Islet of Langerhans (tissue), 1 donor: Measurements from ENCODE around the gene LIPH.

ENCODE experiments used
- FAIRE-seq: peaks from one replicate; lab custom pipeline; 2011; peaks lifted over from hg19 to GRCh38; lab: Jason Lieb, UNC

The LIPH gene

DNA sequence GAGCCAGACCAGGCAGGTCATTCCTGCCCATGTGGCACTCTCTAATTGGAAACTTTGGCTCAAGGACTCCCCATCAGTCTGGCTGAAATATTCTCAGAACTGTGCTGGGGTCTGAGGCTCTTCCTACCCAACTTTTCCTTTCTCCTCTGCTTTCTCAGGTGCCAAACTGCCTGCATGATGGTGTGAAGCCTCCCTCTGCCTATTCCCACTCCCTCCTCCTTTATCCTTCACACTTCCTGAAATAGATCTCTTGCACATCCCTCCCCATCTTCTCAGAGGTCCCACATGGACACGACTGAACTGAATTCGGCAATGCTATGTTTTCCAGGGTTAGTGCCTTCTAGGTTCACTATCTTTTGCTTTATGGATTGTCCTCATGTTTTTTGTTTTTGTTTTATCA is 12.5 kb downstream of the LIPH start:
- no peak for FAIRE-seq

DNA sequence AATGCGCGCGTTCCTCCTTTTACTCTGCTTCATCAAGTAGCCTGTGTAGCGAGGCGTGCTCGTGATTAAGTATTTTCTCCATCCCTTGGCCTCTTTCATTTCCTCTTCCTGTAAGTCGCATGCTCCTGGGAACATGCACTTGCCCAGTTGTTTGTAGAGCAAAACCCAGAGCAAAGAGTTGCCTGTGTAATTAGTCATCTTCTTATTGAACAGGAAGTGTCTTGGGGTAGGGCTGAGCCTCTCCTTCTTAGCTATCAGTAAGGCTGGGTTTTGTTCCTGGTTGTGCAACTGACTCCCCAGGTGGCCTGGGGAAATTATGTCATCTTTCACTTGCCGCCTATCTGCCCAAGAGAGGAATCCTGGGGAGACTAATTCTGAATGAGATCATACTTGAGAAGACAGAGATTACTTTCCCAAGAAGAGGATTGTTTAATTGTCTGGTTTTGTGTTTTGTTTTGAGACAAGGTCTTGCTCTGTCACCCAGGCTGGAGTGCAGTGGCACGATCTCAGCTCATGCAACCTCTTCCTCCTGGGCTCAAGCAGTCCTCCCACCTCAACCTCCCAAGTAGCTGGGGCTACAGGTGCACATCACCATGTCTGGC is 14.9 kb downstream of the LIPH start:
- FAIRE-seq = peak; percentile 89

DNA sequence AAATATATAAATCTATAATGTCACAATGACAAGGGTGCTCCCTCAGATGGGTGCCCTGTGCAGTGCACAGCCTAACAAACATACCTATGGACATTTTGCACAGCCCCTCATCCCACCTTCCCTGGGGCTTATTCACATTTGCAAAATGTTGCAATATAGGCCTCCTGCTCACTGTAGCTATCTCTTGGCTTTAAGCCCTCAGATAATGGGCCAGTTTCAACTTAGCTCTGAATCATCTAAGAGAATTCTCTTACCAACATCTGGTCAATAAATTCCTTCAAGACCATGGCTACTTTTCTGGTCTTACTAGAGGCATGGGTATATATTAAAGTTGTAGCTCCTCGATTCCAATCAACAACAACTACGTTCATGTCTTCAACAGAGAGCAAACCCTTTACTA is 17.9 kb downstream of the LIPH start:
- no peak for FAIRE-seq

DNA sequence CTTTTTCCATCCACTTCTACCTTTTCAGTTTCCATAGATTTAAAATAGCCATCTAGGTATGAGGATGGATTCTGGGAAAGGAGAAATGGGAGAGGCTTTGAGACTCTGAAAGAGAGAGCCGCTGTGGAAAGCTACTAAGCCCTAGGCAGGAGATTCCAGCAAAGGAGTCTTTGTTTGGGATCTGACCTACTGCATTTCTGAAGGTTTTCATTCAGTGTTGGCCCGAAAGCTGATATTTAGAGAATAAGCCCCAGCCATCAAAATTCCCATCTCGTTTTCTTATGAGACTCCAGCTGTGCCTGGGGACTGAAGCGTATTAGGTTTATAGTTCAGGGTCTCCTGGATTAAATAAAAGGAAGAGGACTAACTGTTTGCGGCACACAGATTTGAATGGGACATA is 19.5 kb downstream of the LIPH start:
- no peak for FAIRE-seq

DNA sequence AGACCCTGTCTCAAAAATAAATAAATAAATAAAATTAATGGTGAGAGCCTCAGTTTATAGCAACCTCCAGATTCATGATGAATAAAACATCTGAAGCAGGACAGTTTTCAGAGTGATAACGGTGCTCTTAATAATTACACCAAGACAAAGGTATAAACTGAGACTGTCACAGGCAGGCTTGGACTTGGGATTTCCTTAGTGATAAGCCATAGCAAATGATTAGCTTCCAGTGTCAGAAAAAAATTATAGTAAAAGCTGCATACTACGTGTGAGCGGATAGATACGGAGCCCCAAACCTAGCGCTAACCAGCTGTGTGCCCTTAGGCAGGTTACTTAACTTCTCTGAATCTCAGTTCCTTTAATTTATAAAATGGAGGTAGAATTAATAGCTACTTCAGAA is 21.5 kb downstream of the LIPH start:
- FAIRE-seq = no peak

DNA sequence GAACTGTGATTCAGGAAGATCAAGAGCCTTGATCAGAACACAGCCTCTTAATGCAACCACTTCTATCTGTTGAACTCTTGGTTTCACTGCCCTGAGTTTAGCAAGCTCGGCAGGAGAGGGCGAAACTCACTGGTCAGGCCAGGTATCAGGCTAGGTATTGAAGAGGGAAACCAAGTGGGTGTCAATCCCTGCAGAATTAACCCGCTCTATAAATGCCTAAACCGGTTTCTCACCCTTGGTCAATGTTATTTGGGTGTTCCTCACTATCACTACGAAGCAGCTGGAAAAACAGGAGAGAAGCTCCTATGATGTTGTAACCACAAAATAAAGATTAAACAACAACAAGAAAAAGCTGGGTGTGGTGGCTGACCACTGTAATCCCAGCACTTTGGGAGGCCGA is 23.9 kb downstream of the LIPH start:
- no peak for FAIRE-seq

DNA sequence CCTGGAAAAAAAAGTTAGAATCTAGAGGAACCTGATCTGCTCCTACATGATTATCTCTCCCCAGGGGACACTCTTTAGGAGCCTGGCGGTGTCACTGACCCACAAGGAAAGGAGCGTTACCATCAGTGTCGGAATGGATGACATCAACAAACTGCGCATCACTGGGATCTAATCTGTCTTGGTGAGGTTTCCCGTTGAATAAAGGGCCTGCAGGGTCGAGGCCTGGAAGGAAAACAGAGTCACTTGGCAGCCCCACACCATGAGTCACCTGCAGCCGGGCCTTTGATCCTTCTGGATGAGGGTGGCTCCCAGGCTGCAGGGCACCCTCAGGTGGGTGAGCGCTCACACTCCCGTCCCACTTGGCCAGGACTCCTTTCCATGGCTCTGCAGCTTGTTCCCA is 25.0 kb downstream of the LIPH start:
- FAIRE-seq = no peak

DNA sequence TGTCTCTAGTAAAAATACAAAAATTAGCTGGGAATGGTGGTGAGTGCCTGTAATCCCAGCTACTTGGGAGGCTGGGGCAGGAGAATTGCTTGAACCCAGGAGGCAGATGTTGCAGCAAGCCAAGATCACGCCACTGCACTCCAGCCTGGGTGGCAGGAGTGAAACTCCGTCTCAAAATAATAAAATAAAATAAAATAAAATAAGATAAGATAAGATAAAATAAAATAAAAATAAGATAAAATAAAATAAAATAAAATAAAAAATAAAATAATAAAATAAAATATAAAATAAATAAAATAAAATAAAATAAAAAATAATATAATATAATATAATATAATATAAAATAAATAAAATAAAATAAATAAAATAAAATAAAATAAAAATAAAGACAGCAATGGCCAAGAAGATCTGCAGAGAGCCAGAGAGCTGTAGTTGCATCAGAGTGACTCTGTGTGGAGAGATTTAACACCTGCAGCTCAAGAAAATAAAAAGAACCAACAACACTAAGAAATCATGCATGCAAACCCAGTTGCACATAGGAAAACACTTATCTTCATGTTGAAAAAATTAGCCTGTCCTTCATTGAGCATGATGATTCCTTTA is 25.9 kb downstream of the LIPH start:
- no peak for FAIRE-seq

DNA sequence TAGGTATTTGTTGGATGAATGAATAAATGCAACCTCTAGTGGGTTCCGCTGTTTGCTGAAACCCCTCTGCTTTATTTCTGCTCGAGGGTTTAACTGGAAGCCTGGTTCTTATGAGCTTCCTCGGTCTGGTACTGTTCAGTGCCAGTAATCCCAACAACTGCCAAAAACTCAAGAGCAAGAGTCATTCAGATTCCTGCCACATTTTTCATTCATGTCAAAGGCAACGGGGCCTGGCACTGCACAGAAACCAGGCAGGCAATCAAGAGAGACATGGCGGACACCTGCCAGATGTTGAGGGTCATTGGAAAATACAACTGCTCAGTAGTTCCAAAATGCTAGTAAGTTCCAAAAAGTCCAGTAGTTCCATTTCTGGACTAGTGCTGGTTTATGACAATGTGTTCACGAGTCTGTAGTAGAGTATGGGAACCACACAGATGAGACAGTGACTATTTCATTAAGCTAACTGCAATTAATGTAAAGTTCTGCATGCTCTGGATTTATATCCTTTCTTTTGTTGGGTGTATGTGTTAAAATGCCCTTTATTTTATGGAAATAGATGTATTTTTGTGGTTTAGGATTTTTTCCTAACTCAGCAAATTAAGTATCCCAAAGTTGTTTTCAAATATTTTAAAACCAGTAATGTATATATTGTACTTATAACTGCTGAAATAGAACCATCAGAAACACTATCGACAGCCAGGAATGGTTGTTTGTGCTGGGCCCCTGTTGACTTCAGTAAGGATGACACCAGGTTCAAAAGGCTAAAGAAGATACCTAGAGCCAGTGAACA is 30.8 kb downstream of the LIPH start:
- FAIRE-seq = no peak

DNA sequence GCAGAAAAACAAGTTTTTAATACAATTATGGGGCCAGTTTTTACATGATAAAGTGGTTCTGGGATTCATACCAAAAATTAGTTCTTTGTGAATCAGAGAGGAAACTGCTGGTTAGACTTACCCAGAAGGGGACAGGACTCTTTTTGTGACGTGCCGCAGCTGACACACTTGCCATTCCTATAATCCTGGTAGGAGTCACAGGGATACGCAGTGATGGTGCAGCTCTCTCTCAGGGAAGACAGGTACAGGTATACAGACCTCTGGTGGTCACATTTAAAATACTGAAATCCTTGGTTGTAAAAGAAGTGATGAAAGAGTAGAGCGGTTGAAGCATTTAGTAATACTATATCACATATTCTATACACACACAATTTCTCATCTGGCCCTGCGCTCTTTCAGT is 33.4 kb downstream of the LIPH start:
- no peak for FAIRE-seq

DNA sequence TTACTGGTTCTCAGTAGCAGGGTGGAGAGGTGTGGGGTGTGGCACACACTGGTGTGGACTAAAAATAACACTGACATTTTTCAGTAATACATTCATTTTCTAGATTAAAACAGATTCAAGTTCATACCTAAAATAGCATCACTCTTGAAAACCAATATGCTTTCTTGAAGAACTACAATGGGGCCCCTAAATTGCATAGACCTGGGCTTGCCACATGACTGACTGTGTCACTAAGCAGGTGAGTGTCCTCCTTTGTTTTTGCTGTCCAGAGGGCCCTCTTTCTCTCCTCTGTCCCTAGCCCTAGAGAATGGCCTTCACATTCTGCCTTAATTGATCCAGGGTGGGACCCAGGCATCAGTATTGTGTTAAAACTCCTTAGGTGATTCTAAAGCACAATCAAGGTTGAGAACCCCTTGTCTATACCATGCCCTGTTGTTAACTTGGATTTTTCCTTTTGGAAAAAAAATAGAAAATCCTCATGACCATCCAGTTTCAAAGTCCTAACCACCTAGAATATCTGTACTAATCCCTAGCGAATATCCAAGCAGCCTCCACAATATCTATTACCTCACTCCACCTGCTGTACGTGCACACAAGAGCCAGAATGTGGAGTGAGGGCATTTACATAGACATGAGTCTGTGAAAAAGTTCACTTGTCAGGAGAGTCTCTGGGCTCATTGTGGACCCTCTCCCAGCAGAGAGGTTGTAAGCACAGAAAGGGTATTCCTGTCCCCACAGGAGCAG is 34.8 kb downstream of the LIPH start:
- FAIRE-seq = no peak

DNA sequence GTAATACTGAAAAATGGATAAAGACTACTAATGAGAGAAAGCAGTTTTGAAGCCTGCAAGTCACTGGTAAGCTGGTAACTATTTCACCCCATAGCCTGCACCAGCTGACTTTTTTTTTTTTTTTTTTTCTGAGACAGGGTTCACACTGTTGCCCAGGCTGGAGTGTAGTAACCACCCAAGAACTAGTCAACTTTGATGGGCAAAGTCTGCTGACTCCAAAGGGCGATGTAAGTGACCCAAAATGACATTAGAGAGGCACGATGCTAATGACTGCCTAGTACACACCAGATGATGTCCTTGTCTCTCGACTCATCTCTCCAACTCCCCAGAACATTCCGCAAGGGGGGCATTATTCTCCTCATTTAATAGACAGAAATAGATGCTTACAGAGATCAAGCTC is 40.7 kb downstream of the LIPH start:
- no peak for FAIRE-seq

DNA sequence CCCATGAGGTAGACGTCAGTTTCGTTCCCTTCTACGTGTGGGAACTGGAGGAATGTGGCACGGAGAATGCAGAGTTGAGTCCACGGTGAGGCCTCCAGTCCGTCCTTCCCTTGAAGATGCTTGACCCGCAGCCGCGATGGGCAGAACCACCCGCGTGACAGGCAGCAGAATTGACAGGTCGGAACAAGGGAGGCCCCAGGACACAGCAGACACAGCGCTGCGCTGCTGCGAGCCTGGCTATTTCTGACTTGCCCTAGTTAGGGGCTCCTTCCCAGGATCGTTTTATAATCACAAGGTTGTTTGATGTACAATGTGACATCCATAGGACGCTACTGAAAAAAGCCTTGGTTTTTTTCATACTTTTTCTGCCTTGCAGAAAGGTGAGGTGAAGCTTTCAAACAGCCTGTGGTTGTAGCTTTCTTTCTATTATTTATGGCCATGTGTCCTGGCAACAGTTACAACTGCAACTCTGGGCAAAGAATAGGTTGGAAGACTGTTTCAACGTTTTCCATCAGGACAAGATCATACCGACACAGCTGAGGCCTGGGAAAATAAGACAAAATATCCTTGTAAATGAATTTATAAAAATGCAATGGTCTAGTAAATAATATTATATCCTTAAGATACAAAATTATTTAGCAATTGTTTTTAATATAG is 43.9 kb downstream of the LIPH start:
- FAIRE-seq = no peak

DNA sequence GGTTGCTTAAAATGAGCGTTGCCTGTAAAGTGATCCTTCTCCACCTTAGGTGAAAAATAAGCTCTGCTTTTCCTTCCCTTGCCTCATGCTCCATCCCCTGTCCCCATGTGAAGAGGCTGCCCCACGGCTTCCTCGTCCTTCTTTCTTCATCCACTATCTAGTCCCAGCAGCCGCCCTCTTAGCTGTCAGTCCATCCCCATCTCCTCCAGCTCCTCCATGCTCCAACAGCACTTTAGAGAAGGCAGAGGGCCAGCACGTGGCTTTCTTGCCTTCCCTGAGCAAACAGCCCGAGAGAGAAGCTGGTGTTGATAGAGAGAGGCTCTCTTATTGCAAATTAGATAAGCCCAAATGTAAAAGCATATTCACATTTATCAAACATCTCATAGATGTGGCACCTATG is 44.5 kb downstream of the LIPH start:
- no peak for FAIRE-seq

DNA sequence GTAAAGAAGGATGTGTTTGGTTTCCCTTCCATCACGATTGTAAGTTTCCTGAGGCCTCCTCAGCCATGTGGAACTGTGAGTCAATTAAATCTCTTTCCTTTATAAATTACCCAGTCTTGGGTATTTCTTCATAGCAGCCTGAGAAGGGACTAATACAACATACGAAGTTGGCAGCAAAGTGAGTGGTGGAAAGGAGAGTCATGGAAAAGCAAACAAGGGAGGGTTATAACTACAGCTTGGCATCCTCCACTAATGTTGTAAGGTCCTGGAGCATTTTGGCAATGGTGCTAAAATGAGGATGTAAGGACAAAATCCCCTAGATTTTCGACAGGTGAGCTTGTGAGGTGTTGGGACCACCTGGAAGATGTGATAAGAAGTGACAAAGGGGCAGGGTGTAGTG is 47.8 kb downstream of the LIPH start:
- FAIRE-seq = no peak

DNA sequence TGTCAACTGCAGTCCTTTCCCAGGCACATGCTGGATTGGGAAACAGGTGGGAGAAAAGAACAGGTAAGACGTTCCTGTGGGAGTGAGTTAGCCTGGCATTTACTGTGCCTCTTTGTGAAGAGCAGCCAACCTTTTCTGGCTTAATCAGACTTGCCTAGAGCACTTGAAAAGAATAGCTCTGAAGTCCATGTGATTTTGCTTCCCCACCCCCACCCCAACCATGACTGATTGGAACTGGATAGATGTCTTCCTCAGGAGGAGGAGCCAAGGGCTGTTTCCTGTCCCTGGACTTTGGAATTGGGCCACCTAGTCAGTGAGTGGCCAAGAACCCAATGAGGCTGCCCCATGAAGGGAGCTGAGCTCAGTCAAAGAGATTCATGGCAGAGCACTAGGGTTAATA is 48.9 kb downstream of the LIPH start:
- no peak for FAIRE-seq

DNA sequence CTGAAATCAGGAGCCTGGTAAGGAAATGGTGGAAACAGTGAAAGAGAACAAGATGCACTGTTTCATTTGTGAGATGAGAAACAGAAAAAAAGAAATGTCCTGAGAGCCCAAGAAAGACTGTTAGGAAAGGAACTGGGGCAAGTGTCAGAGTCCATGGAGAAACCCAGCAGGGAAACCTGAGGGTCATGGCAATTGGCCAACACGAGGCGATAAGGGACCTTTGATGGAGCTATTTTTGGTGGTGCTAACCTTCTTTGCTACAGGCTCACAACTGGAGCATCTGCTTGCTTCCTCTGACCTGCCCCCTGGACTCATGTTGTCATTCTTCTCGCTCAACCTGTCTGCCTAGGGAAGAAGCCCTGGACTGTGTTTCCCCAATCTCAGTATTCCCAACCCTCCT is 49.4 kb downstream of the LIPH start:
- no peak for FAIRE-seq

DNA sequence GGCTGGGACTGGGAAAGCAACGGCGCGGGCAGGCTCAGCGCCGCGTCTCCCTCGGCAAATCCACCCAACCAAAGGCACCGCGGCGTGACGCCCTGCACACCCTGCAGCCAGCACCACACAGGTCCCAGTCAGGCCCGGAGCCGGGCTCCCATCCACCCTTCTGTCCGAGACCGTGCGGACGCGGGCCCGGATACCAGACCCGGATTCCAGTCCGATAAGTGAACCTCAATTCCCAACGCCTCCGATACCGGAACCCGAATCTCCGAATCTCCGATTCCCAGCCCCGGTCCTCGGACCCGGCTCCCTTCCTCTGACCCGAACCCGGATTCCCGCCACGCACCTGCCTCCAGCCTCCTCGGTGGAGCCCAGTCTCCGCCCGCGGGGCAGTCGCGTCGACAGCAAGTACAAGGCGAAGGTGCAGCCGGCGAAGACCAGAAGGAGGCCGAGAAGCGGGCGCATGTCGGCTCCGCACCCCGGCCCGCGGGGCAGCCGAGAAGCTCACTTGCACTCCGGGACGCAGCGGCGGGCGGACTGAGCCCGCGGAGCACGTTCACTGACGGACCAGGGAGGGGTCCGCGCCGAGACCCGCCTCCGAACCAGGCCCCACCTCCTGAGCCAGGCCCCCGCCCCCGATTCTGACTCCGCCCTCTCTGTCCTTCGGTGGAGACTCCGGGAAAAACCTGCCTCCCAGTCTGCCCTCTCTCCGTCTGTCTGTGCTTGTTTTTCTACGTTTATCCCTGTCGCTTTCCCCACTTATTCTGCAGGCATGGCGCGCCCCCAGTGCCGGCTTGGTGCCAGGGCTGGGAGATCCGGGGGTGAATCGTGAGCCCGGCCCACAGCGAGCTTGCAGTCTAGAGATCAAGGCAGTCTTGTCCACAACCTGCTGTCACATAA is 53.6 kb downstream of the LIPH start, which contains the start of gene TMEM41A:
TMEM41A (minus strand) TSS at position 533 of the 894 bp plus-strand sequence; CDS start at position 459, 74 bp downstream.
- no peak for FAIRE-seq

DNA sequence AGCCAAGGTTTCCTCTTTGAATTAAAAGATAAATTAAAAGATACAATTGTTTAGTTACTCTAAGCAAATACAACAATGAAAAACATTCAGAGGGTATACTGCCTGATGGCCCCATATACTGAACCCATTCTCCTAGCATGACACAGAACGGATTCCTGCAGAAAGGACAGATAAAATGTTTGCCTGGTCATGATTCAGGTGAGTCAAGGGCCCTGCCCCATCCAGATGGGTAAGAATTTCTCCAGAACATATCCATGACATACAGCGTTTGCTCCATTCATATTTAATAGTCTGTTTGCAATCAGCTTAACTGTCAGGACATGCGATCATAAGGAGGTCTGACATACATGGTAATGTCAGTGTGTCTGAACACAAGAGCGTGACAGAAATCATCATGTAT is 62.1 kb downstream of the LIPH start:
- FAIRE-seq = no peak

DNA sequence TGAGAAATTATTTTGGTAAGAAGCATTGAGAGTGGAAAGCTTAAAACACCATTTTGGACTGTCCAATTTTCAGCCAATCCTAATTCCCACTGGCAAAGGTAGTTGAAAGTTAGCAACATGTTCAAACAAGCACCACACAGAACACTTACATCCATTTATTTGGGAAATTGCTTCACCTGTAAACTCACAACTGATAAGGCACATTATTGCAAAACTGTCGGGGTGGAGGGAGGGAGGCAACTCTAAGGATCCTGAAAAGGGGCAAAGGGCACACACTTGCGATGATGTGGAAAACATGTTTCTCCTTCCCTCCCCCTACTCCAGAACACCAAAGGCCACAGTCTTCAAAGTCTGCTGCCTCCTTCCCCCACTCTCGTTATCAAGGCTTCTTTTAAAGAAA is 62.9 kb downstream of the LIPH start:
- FAIRE-seq = no peak

DNA sequence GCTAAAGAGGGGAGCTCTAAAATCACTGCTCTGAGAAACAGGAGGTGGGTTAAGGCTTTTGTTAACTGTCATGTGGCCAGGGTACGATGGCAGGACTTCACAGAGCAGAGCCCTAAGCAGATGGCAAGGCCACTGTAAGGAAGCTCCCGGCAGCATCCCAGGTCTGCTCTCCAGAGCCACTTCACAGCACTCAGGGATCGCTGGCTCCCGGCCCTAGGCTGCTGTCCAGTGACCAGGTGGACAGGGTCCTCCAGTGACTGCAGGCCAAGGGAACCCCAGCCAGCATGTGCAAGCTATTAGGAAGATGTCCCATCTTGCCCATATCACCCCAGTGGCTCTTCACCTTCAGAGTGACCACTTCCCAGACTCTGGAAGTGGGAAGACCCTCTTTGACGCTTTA is 63.9 kb downstream of the LIPH start:
- FAIRE-seq = no peak
